NOMO-1 (cell line): ENCODE data around the gene IYD.
A peak's percentile ranks its signal among the peaks of the same experiment; 100 is the strongest.
"Not testable (repeated sequence)": the region's sequence is repeated elsewhere in the genome, so short reads cannot be mapped to it uniquely, and the experiment has no call there.

Experiments
- DNase-seq, 2 experiments: peaks; one replicate each; lab custom pipeline; 2025; ENCODE audit not compliant: unreplicated experiment in 2 of 2; lab: John Stamatoyannopoulos, UW

Gene IYD

GRCh38 chr6:150349546-150349945 is 19.3 kb upstream of the IYD start:
- peak; percentile 35 to 43 for DNase-seq

GRCh38 chr6:150352321-150353296 is 16.2 kb upstream of the IYD start:
- peak in 1 of 2 experiments; percentile 3 for DNase-seq

GRCh38 chr6:150353445-150353844 is 15.4 kb upstream of the IYD start:
- no peak for DNase-seq

- DNase-seq, result no peak
These were observed 13.8 kb upstream of the IYD start for GRCh38 chr6:150354754-150355571.

- no peak for DNase-seq
These were observed 12.9 kb upstream of the IYD start for GRCh38 chr6:150355932-150356331.

GRCh38 chr6:150361876-150362275 is 6.9 kb upstream of the IYD start:
- DNase-seq, result no peak

- no peak for DNase-seq
These were observed 5.1 kb upstream of the IYD start for GRCh38 chr6:150363733-150364132.

GRCh38 chr6:150366118-150366778 is 2.6 kb upstream of the IYD start:
- no peak for DNase-seq

- no peak for DNase-seq
These were observed 596 bp downstream of the IYD start for GRCh38 chr6:150369408-150369807.

GRCh38 chr6:150370112-150370511 is 1.3 kb downstream of the IYD start:
- DNase-seq, result no peak

GRCh38 chr6:150371356-150371755 is 2.5 kb downstream of the IYD start:
- no peak for DNase-seq

- DNase-seq, result no peak
These were observed 3.2 kb downstream of the IYD start for GRCh38 chr6:150372051-150372450.

GRCh38 chr6:150373260-150373701 is 4.5 kb downstream of the IYD start:
- DNase-seq, result no peak

- not testable (repeated sequence) for DNase-seq
These were observed 5.5 kb downstream of the IYD start for GRCh38 chr6:150374346-150374745.

GRCh38 chr6:150377211-150377781 is 8.5 kb downstream of the IYD start:
- no peak for DNase-seq

- DNase-seq, result no peak
These were observed 11.4 kb downstream of the IYD start for GRCh38 chr6:150380256-150380655.

- DNase-seq, result no peak
These were observed 13.4 kb downstream of the IYD start for GRCh38 chr6:150382171-150382570.

GRCh38 chr6:150391414-150391813 is 22.6 kb downstream of the IYD start:
- DNase-seq, result no peak

- no peak for DNase-seq
These were observed 23.1 kb downstream of the IYD start for GRCh38 chr6:150391890-150392289.

GRCh38 chr6:150392452-150393220 is 23.8 kb downstream of the IYD start:
- no peak for DNase-seq
